HepG2 (cell line): ENCODE results near the gene PCED1B. TPM values are rescaled to one million over a fixed set of nuclear protein-coding genes. Genes with fewer than 3 reads are reported as not detected.

ENCODE experiments used
- ARNT ChIP-seq: fragments of 450-650 bp; IDR thresholded peaks from 2 replicates; pipeline ENCODE4 v1.6.1; 2017
- ATF5 ChIP-seq: sonication (generic); formaldehyde crosslinking; IDR thresholded peaks from 2 replicates; pipeline ENCODE4 v1.4.0; 2020; ENCODE audit warnings: mild to moderate bottlenecking, low read depth, missing genetic modification reagents
- CEBPG ChIP-seq: IDR thresholded peaks from 2 replicates; pipeline ENCODE4 v1.6.1; 2016
- DBP ChIP-seq: sonication (generic); formaldehyde crosslinking; IDR thresholded peaks from 2 replicates; pipeline ENCODE4 v1.4.0; 2020; ENCODE audit warnings: missing genetic modification reagents; ENCODE audit errors: not compliant biosample characterization
- FOXO4 ChIP-seq: sonication (generic); formaldehyde crosslinking; conservative IDR thresholded peaks from 2 replicates; pipeline ENCODE4 v1.8.1; 2023; ENCODE audit warnings: missing genetic modification reagents
- GABPB1 ChIP-seq: IDR thresholded peaks from 2 replicates; pipeline ENCODE4 v1.6.1; 2016; ENCODE audit warnings: mild to moderate bottlenecking, missing genetic modification reagents, moderate library complexity, missing compliant biosample characterization
- IRF2 ChIP-seq: IDR thresholded peaks from 2 replicates; pipeline ENCODE4 v1.6.1; 2018; ENCODE audit warnings: missing genetic modification reagents, missing compliant biosample characterization
- KDM1A ChIP-seq: IDR thresholded peaks from 2 replicates; pipeline ENCODE4 v1.6.1; 2016; ENCODE audit warnings: missing compliant biosample characterization
- KLF12 ChIP-seq: sonication (generic); formaldehyde crosslinking; IDR thresholded peaks from 2 replicates; pipeline ENCODE4 v1.4.0; 2020; ENCODE audit warnings: missing genetic modification reagents, borderline replicate concordance
- MED1 ChIP-seq: sonication (generic); formaldehyde crosslinking; IDR thresholded peaks from 2 replicates; pipeline ENCODE4 v1.4.0; 2020; ENCODE audit warnings: missing genetic modification reagents
- MTA1 ChIP-seq: sonication (generic); formaldehyde crosslinking; IDR thresholded peaks from 2 replicates; pipeline ENCODE4 v1.4.0; 2020; ENCODE audit warnings: missing genetic modification reagents, mild to moderate bottlenecking, borderline replicate concordance
- MYPOP ChIP-seq: sonication (generic); formaldehyde crosslinking; IDR thresholded peaks from 2 replicates; pipeline ENCODE4 v1.8.1; 2023; ENCODE audit warnings: mild to moderate bottlenecking, moderate library complexity, missing genetic modification reagents
- NCOA2 ChIP-seq: sonication (generic); formaldehyde crosslinking; IDR thresholded peaks from 2 replicates; pipeline ENCODE4 v1.8.0; 2022; ENCODE audit warnings: inconsistent platforms
- NKX3-1 ChIP-seq: sonication (generic); formaldehyde crosslinking; IDR thresholded peaks from 2 replicates; pipeline ENCODE4 v1.5.0; 2020; ENCODE audit warnings: missing genetic modification reagents
- NR2F2 ChIP-seq: IDR thresholded peaks from 2 replicates; pipeline ENCODE4 v1.6.1; 2012; ENCODE audit warnings: low read depth, inconsistent platforms, borderline replicate concordance
- POLR2A ChIP-seq, 2 experiments: IDR thresholded peaks; 2 replicates each; pipeline ENCODE4 v1.6.1; 2011; ENCODE audit warnings: low read depth in 2 of 2, low read length in 2 of 2, mild to moderate bottlenecking in 1 of 2, moderate library complexity in 1 of 2; ENCODE audit not compliant: insufficient read depth in 1 of 2
- RCOR2 ChIP-seq: IDR thresholded peaks from 2 replicates; pipeline ENCODE4 v1.6.1; 2016; ENCODE audit warnings: missing biosample characterization, missing genetic modification reagents
- RXRB ChIP-seq: IDR thresholded peaks from 2 replicates; pipeline ENCODE4 v1.6.1; 2016; ENCODE audit warnings: borderline replicate concordance, missing genetic modification reagents, missing compliant biosample characterization
- SALL1 ChIP-seq: sonication (generic); formaldehyde crosslinking; IDR thresholded peaks from 2 replicates; pipeline ENCODE4 v1.8.0; 2022; ENCODE audit warnings: mild to moderate bottlenecking, missing genetic modification reagents
- SMARCE1 ChIP-seq: fragments of 450-650 bp; IDR thresholded peaks from 2 replicates; pipeline ENCODE4 v1.6.1; 2017; ENCODE audit warnings: borderline replicate concordance
- SRSF1 ChIP-seq: fragments of 200-400 bp; formaldehyde crosslinking; optimal IDR thresholded peaks from 2 replicates; pipeline ENCODE3; 2017; ENCODE audit warnings: mild to moderate bottlenecking, low read depth, low read length, moderate library complexity
- TBX2 ChIP-seq: sonication (generic); formaldehyde crosslinking; IDR thresholded peaks from 2 replicates; pipeline ENCODE4 v1.5.0; 2020; ENCODE audit warnings: missing genetic modification reagents, mild to moderate bottlenecking, borderline replicate concordance
- TBX3 ChIP-seq: fragments of 450-650 bp; IDR thresholded peaks from 2 replicates; pipeline ENCODE4 v1.6.1; 2017; ENCODE audit warnings: antibody characterized with exemption, mild to moderate bottlenecking, inconsistent platforms, borderline replicate concordance
- TCF12 ChIP-seq, 2 experiments: fragments of 450-650 bp in 1 of 2; sonication (generic) in 1 of 2; formaldehyde crosslinking in 1 of 2; IDR thresholded peaks; 2 replicates each; pipeline versions ENCODE4 v1.6.1 to v1.8.0; 2017 to 2022; ENCODE audit warnings: antibody characterized with exemption in 1 of 2, mild to moderate bottlenecking in 1 of 2, missing genetic modification reagents in 1 of 2, moderate library complexity in 1 of 2
- ZIK1 ChIP-seq: sonication (generic); formaldehyde crosslinking; IDR thresholded peaks from 2 replicates; pipeline ENCODE4 v1.5.0; 2020; ENCODE audit warnings: mild to moderate bottlenecking, low read depth, missing genetic modification reagents, borderline replicate concordance
- ZNF10 ChIP-seq: sonication (generic); formaldehyde crosslinking; IDR thresholded peaks from 2 replicates; pipeline ENCODE4 v1.4.0; 2020; ENCODE audit warnings: mild to moderate bottlenecking, low read depth, missing genetic modification reagents, borderline replicate concordance
- ZNF224 ChIP-seq: sonication (generic); formaldehyde crosslinking; IDR thresholded peaks from 2 replicates; pipeline ENCODE4 v1.5.0; 2020; ENCODE audit warnings: mild to moderate bottlenecking, missing genetic modification reagents
- ZNF570 ChIP-seq: sonication (generic); formaldehyde crosslinking; IDR thresholded peaks from 2 replicates; pipeline ENCODE4 v1.4.0; 2020; ENCODE audit warnings: mild to moderate bottlenecking, missing genetic modification reagents, borderline replicate concordance
- ZNF652 ChIP-seq: IDR thresholded peaks from 2 replicates; pipeline ENCODE4 v1.6.1; 2016; ENCODE audit warnings: low read depth, borderline replicate concordance
- ZNF672 ChIP-seq: sonication (generic); formaldehyde crosslinking; IDR thresholded peaks from 2 replicates; pipeline ENCODE4 v1.8.1; 2022; ENCODE audit warnings: missing genetic modification reagents
- ZNF883 ChIP-seq: sonication (generic); formaldehyde crosslinking; IDR thresholded peaks from 2 replicates; pipeline ENCODE4 v1.5.1; 2020; ENCODE audit warnings: mild to moderate bottlenecking, missing genetic modification reagents; ENCODE audit errors: not compliant biosample characterization
- ZSCAN12 ChIP-seq: sonication (generic); formaldehyde crosslinking; IDR thresholded peaks from 2 replicates; pipeline ENCODE4 v1.9.0; 2021; ENCODE audit warnings: mild to moderate bottlenecking, missing genetic modification reagents
- polyA plus RNA-seq, 8 experiments: library from polyadenylated mRNA; depleted of rRNA in 3 of 8; stranded (reverse) in 7 of 8; unstranded in 1 of 8; fragments of >200 nt; fragmentation: Illumina TruSeq in 4 of 8; extraction: Trizol in 4 of 8; gene quantifications; 2 replicates each; pipeline versions ENCODE4 v1.2.1 to v1.2.3, GENCODE V29; 2011 to 2016; ENCODE audit warnings: low read depth in 4 of 8, missing spikeins in 1 of 8, mixed read lengths in 1 of 8; ENCODE audit not compliant: insufficient read depth in 1 of 8
- total RNA-seq, 5 experiments: library from RNA; depleted of rRNA; stranded (reverse); fragments of >200 nt; fragmentation: Illumina TruSeq; extraction: Trizol; gene quantifications; 2 replicates each; pipeline ENCODE4 v1.2.3, GENCODE V29; 2016; ENCODE audit warnings: low read depth in 1 of 5

PCED1B gene
- total and polyA plus RNA-seq, 2 of the 13 experiments (the other 11 are each of a cell fraction or from before 2014, with no cell fraction given), result 0.11 to 0.37 TPM

- TF ChIP-seq ATF5 (CRISPR knock-in tag), result no peak
- peak; percentile 77 for TF ChIP-seq CEBPG (CRISPR knock-in tag)
- TF ChIP-seq TBX2, result no peak
- TF ChIP-seq KDM1A (CRISPR knock-in tag), result no peak
- TF ChIP-seq SRSF1, result no peak
- TF ChIP-seq FOXO4, result no peak
- no peak for TF ChIP-seq KLF12 (CRISPR knock-in tag)
- TF ChIP-seq ZIK1 (CRISPR knock-in tag), result no peak
- no peak for TF ChIP-seq POLR2A (IDR thresholded peaks at IDR 0.05; ENCODE audit: insufficient read depth in 1 of 2, low read depth in 2 of 2, low read length in 2 of 2)
- no peak for TF ChIP-seq NR2F2
- TF ChIP-seq TCF12 (IDR thresholded peaks at IDR 0.05), result no peak
- no peak for TF ChIP-seq TCF12 (CRISPR knock-in tag; IDR thresholded peaks at IDR 0.05)
- no peak for TF ChIP-seq ZNF883 (CRISPR knock-in tag)
- no peak for TF ChIP-seq ZNF652 (CRISPR knock-in tag)
- no peak for TF ChIP-seq ZNF672 (CRISPR knock-in tag)
- no peak for TF ChIP-seq DBP (CRISPR knock-in tag)
- no peak for TF ChIP-seq GABPB1 (CRISPR knock-in tag)
- TF ChIP-seq ZNF10 (CRISPR knock-in tag), result no peak
- no peak for TF ChIP-seq SMARCE1
- TF ChIP-seq ZNF224 (CRISPR knock-in tag), result no peak
- no peak for TF ChIP-seq MTA1 (CRISPR knock-in tag)
- TF ChIP-seq MED1 (CRISPR knock-in tag), result no peak
- no peak for TF ChIP-seq MYPOP (CRISPR knock-in tag)
- TF ChIP-seq NCOA2 (CRISPR knock-in tag), result peak; percentile 35; the same call in 1 of the 2 replicates
- no peak for TF ChIP-seq ZNF570 (CRISPR knock-in tag)
- no peak for TF ChIP-seq ZSCAN12 (CRISPR knock-in tag)
- TF ChIP-seq NKX3-1 (CRISPR knock-in tag), result no peak
- TF ChIP-seq ARNT, result no peak
- peak; percentile 11; the same call in 1 of the 2 replicates for TF ChIP-seq RXRB (CRISPR knock-in tag)
- TF ChIP-seq IRF2 (CRISPR knock-in tag), result no peak
- TF ChIP-seq TBX3, result no peak
- TF ChIP-seq SALL1 (CRISPR knock-in tag), result 0 out of 2 replicates have a peak, but pooled peaks have one; percentile 30
- no peak for TF ChIP-seq RCOR2 (CRISPR knock-in tag)
Observed at GRCh38 chr12:47223848-47224213, 144.4 kb downstream of the PCED1B start (continued).
